Choroid plexus epithelial cell (primary cell): Measurements from ENCODE around the gene TCFL5.
A peak's percentile ranks its signal among the peaks of the same experiment; 100 is the strongest.

Experiments
- DNase-seq: peaks from one replicate; pipeline ENCODE4 v3.0.0-alpha.2; 2010; ENCODE audit warnings: low read depth
- H3K4me3 ChIP-seq: 2 replicates; pipeline ENCODE4 v1.5.1; 2011; ENCODE audit warnings: low read depth, mild to moderate bottlenecking, control low read depth, low read length, moderate library complexity
- TF ChIP-seq, protein P1 (sequence below): conservative IDR thresholded peaks from 2 replicates; pipeline ENCODE4 v1.5.1; 2011; ENCODE audit warnings: low read depth, mild to moderate bottlenecking, control low read depth, inconsistent platforms, low read length, moderate library complexity

Gene TCFL5

DNA sequence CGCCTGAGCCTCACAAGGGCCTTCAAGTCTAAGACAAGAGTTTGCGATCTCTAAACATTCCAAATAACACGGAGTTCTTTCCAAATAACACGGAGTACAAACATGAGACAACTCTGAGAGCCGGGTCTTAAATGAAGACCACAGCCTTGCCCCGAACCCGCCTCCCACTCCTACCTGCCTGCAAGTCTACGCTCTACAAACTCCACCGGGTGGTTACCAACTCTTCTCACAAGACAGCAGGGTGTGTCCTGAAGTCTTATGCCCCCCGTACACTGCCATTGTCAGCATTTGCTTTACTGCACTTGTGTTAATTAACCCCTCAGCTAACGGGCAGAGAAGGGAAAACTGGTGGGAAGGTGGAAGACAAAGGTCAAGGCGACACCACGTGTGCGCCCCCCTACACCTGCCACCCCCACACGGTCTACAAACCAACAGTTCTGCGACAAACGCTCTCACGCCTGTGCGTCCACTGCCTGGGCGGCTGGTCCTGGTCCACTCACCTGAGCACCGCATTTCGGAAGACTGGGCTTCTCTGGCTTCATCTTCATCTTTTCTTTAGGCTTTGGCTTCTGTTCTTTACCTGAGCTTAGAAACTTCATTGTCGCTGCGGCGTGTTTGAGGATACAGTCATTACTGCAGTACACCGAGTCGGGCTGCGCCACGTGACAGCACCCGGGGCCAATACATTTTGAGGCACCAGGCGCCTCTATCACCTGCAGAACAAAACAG, 45.2 kb upstream of the TCFL5 start:
- TF ChIP-seq, protein P1, sequence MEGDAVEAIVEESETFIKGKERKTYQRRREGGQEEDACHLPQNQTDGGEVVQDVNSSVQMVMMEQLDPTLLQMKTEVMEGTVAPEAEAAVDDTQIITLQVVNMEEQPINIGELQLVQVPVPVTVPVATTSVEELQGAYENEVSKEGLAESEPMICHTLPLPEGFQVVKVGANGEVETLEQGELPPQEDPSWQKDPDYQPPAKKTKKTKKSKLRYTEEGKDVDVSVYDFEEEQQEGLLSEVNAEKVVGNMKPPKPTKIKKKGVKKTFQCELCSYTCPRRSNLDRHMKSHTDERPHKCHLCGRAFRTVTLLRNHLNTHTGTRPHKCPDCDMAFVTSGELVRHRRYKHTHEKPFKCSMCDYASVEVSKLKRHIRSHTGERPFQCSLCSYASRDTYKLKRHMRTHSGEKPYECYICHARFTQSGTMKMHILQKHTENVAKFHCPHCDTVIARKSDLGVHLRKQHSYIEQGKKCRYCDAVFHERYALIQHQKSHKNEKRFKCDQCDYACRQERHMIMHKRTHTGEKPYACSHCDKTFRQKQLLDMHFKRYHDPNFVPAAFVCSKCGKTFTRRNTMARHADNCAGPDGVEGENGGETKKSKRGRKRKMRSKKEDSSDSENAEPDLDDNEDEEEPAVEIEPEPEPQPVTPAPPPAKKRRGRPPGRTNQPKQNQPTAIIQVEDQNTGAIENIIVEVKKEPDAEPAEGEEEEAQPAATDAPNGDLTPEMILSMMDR, result no peak
- H3K4me3 ChIP-seq, result no peak overlapping the region
- no peak for DNase-seq

DNA sequence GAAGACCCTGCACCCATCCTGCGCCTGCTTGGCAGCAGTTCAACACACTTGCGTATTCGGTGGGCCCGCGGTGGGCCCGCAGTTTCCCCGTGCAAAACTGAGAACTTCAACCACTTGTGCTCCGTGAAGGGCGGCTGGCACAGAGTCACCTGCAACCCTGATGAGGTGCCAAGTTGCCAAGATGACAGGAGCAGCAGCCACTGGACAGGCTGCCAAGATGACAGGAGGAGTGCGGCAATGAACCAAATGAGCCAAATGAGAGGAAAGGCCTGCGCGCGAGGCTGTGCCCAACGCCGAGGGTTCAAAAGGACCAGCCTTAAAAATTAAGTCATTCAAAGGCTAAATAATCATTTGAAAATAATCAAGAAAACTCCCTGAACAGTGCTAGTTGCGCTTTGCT, 44.6 kb upstream of the TCFL5 start:
- no peak for DNase-seq
- H3K4me3 ChIP-seq, result no peak overlapping the region
- TF ChIP-seq, protein P1, result no peak

DNA sequence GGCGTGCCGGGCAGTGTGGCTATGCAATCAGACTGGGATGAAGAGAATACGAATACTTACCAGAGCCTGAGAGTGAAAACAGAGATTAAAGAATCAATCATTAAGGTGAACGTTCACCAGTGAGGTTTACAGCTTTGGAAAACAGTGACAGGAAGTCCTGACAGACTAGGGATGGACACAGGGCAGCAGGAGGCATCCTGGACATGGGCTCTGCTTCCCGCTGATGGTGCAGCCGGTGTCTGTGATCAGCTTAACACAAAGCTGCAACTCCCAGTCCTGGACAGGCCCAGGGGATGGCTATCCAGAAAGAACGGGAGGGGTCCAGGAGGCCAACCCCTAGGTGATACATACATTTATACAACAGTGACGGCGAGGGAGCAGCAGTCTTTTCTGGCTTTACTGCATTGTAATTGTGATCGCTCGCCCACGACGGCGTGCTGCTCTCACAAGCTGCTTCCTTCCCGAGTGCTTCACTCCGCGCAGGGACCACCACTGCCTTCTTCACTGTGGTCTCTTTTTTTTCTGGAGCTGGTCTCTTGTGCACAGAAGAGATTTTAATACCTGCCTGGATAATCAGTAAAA, 44.0 kb upstream of the TCFL5 start:
- TF ChIP-seq, protein P1, result no peak
- DNase-seq, result no peak
- no peak overlapping the region for H3K4me3 ChIP-seq

DNA sequence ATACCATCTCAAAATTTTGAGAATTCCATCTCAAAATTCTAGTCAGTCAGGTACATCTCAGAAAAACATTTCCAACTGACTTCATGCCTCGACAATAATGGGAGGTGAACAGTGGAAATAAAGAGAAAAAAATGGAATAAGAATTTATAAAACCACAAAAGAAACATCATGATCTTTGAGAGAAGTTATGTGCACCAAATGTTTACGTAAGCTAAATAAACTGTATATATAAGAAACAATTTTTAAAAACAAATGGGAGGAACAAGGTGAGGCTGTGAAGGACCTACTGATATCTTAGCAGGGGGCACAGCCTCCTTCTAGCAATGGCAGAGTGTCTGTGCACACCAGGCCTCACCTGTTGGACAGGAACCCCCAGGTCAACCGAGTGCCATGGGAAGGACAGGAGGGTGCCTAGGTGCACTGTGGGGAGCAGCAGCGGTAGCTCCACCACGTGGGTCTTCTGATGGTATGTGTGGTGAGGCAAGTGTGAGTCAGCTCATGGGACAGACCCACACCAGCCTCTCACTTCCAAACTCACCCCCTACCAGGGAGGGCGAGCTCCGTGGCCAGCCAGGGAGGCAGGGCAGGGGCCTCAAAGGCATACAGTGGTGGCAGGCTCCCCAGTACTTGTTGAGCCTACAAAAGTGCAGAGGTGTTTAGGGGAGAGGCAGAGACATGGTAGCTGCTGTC, 41.4 kb upstream of the TCFL5 start:
- TF ChIP-seq, protein P1, result no peak
- peak; percentile 80 for DNase-seq
- H3K4me3 ChIP-seq, result no peak overlapping the region

DNA sequence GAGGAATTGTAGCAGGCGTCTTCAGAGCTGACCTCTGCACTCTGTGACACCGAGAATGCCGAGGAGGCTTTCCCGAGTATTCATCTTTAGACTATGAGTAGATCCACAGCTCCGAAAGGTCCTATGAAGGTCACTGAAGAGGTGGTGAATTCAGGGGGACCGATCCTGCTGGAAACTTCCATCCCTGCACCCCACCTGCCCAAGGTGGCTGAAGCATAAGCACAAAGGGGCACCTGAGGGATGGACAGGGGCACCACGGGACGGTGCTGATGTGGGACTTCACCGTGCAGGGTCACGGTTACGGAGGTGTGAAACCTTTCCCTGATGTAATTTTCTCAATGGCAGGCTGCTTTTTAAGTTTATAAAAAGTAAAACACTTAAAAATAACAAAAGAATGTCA, 40.3 kb upstream of the TCFL5 start:
- TF ChIP-seq, protein P1, result no peak
- no peak overlapping the region for H3K4me3 ChIP-seq
- no peak for DNase-seq

DNA sequence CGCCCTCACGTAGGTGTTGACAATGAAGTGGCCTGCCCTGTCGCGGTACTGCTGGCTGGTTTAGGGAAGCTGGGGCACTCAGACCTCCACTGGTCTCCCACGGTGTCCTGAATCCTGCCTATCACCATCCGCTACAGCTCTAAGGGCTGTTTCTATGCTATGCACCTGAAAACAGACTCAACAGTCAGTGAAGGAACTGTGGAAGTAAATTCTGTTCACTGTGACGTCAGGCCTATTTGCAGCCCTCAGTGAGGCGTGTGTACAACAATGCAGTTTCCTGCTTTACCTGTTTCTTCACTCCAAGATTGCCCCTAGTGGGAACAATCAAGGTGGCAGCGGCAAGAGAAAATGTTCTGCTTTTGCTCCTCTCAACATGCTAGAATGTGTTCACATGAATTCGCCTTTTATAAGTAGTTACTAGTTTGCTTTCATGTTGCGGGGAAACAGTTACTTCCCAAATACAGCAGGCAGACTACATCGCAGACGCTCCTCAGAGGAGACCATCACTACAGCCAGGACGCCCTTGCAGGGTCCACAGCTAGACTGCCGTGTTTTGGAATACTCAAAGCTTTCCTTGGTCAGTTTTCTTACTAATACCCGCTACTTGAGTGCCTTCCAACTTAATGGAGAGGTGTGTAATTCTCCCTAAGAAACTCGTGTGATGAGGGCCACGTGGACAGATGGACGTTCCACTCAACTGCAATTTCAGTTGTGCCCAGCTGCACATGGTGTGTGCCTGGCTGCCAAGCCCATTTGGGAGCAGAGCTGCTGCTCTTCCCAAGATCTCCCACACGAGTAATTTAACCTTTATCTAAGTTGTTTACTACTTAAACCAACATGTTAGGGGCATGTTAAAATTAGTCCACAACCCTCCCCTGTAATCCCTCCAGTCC, 39.3 kb upstream of the TCFL5 start:
- TF ChIP-seq, protein P1, result peak; percentile 23
- H3K4me3 ChIP-seq, result no peak overlapping the region
- DNase-seq, result no peak
